HG03064 (cell line): ENCODE data around the gene LOC101059915.

ENCODE experiments used
- ATAC-seq: cut with Tn5 transposase; IDR thresholded peaks from one replicate; pipeline ENCODE4 v1.9.1; 2021; ENCODE audit warnings: low read depth; ENCODE audit not compliant: unreplicated experiment

LOC101059915 gene

GRCh38 chrX:71667328-71668247 lies at the start of gene LOC101059915:
LOC101059915 (plus strand) TSS chrX:71667546.
- no peak for ATAC-seq

GRCh38 chrX:71617742-71618141 lies 49.6 kb upstream of the LOC101059915 start:
- ATAC-seq: no peak

GRCh38 chrX:71618303-71618721 lies 49.0 kb upstream of the LOC101059915 start, which contains the start of gene CXCR3:
CXCR3 (minus strand) TSS chrX:71618511; CDS start chrX:71618449, 62 bp downstream.
- ATAC-seq: peak; percentile 45

GRCh38 chrX:71618787-71619186 lies 48.6 kb upstream of the LOC101059915 start:
- no peak for ATAC-seq

GRCh38 chrX:71619193-71619592 lies 48.2 kb upstream of the LOC101059915 start:
- ATAC-seq: no peak

GRCh38 chrX:71619986-71620385 lies 47.4 kb upstream of the LOC101059915 start:
- no peak for ATAC-seq

GRCh38 chrX:71621603-71622002 lies 45.7 kb upstream of the LOC101059915 start:
- no peak for ATAC-seq

GRCh38 chrX:71622032-71622575 lies 45.2 kb upstream of the LOC101059915 start:
- no peak for ATAC-seq

- peak; percentile 51 for ATAC-seq
Measured at GRCh38 chrX:71622576-71623450, 44.5 kb upstream of the LOC101059915 start.

GRCh38 chrX:71623714-71624113 lies 43.6 kb upstream of the LOC101059915 start:
- no peak for ATAC-seq

- no peak for ATAC-seq
Measured at GRCh38 chrX:71625471-71625870, 41.9 kb upstream of the LOC101059915 start.

- ATAC-seq: no peak
Measured at GRCh38 chrX:71626576-71626975, 40.8 kb upstream of the LOC101059915 start.

GRCh38 chrX:71627588-71628404 lies 39.5 kb upstream of the LOC101059915 start:
- ATAC-seq: no peak

- peak; percentile 64 for ATAC-seq
Measured at GRCh38 chrX:71629467-71629866, 37.9 kb upstream of the LOC101059915 start.

GRCh38 chrX:71632923-71633657 lies 34.3 kb upstream of the LOC101059915 start:
- ATAC-seq: no peak

- ATAC-seq: no peak
Measured at GRCh38 chrX:71634366-71634765, 33.0 kb upstream of the LOC101059915 start.

- ATAC-seq: no peak
Measured at GRCh38 chrX:71636438-71637252, 30.7 kb upstream of the LOC101059915 start.

- no peak for ATAC-seq
Measured at GRCh38 chrX:71637253-71637618, 30.1 kb upstream of the LOC101059915 start.

GRCh38 chrX:71637848-71638247 lies 29.5 kb upstream of the LOC101059915 start:
- ATAC-seq: no peak
